ENCODE measurements around the gene SLC35F5.
"Not testable (repeated sequence)": the region's sequence is repeated elsewhere in the genome, so short reads cannot be mapped to it uniquely, and the experiment has no call there.

Gene SLC35F5

DNA sequence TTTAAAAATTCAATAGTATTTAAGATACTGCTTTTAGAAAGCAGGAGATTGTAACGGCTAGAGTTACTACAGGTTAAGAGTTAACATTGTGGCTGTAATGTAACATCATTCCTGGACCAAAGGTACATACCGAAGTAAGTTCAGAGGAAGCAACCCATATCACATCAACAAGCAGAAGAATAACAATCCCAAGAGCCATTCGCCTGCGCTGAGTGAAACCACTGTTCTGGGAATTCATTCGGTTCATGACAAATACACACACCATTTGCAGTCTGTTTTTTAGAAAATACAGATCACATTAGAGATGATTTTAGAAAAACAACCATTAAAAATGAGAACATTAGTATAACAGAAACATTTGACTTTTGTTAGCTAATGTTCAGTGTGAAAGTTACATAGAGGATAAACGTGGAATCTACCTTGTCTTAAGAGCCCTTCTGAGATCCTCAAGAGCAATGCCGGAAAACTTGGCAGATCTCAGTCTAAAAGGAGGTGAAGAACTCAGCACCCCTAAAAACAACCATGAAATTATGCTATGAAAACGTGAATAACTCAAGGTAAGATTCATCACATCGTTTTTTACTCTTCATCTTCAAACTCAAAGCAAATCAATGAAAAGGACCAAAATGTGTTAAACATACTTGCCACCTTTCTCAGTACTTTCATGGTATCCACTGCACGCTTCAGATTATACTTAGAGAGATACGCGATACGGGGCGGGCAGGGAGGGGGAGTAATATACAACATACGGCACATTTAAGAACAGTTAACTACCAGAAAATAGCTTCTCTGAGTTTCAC lies 1.2 kb downstream of the SLC35F5 start:
- DNase-seq, result no peak

DNA sequence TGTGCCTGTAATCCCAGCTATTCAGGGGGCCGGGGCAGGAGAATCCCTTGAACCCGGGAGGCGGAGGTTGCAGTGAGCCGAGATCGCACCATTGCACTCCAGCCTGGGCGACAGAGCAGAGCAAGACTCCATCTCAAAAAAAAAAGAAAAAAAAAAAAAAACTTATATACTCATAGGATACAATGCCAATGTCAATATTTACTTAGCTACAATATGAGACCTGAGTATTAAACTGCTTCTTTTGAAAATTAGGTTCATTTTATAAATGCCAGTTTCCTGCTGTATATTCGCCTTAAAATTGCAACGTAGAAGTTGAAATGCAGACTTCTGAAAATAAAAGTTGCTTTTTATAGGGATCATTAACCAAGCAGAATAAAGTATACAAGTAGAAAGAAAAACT lies 2.3 kb downstream of the SLC35F5 start:
- DNase-seq, result no peak

DNA sequence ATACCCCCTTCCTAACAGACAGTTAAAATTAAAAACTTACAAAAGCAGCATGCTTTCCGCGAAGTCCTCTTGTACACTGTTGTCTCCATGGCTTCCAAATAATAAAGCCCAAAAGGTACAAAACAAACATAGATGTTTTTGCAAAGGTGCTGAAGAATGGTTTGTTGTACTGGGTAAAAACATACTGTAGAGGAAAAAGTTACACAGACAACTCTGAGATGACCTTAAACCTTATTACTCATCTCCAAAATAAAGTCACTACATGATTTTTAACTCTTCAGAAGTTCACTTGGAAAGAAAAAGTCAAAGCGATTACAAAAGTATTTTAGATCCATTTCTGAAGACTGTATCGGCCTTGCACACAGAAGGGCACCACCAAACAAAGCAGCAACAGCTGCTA lies 6.1 kb downstream of the SLC35F5 start:
- DNase-seq, result no peak

DNA sequence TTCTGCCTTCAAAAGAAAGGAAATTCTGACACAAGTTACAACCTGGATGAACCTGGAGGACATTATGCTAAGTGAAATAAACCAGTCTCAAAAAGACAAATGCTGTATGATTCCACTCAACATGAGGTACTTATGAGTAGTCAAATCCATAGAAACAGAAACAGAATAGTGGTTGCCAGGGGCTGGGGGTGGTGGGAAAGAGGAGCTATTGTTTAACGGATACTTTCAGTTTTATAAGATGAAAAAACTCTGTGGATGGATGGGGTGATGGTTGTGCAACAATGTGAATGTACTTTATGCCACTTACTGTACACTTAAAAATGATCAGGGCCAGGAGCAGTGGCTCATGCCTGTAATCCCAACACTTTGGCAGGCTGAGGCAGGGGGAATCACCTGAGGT lies 15.4 kb downstream of the SLC35F5 start:
- DNase-seq, result no peak

DNA sequence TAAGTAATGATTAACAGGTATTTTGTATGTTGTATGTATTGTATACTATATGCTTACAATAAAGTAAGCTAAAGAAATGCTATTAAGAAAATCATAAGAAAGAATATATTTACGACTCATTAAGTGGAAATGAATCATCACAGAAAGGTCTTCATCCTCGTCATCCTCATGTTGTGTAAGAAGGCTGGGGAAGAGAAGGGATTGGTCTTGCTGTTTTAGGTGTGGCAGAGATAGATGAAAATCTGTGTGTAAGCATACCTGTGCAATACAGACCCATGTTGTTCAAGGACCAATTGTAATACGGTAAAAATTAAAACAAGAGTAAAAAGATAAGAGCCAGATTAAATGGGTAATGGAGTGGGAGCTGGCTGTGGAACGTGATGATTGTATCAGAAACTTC lies 16.6 kb downstream of the SLC35F5 start:
- no peak for DNase-seq

DNA sequence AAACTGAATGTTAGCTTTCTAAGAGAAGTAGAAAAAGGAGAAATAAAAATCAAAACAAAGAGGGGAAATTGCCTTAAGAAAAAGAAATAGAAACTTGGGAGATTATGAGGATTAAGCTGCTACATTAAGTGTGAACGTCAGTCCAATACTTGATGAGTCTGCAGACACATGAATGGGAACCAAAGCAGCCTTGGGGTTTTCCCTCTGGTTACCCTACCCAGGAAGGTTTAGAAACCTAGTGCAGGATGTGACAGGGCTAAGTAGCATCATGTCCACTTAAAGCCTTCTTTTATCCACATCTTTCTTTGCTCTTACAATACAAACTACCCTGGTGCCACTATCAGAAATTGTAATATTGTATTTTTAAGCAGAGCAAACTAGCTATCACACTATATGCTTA lies 22.3 kb downstream of the SLC35F5 start:
- no peak for DNase-seq

DNA sequence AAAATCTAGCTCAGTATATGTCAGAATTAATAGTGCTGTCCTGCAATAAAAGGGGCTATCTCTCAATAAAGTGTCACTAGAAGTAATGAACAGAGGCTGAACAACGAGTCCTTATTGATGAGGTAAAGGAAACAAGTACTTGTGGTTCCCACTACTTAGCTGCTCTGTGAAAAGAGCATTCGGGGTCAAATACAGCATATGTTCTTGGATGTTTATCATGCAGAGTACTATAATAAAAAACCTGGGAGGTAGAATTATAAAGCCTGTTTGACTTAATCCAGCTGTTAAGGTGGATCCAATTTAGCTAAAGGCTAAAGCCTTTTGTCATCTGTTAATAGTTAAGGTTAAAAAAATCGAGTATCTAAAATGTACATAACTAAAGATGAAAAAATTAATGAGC lies 32.4 kb downstream of the SLC35F5 start:
- DNase-seq, result no peak

DNA sequence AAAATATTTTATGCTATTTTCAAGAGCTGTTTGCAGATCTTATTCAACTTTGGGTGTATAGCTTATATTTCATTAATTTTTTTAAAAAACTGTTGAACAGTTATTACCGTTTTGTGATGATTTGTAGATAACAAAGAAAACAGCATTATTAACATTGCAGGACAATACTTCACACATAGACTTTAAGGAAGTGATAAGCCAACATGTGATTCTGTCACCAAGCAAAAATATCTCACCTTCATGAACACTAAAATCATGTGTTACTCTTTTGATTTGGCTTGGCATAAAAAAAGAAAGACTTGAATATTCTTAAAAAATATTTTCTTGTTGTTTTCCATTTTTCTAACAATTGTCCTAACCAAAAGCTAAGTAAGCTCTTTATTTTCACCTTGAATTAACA lies 33.0 kb downstream of the SLC35F5 start:
- no peak for DNase-seq

DNA sequence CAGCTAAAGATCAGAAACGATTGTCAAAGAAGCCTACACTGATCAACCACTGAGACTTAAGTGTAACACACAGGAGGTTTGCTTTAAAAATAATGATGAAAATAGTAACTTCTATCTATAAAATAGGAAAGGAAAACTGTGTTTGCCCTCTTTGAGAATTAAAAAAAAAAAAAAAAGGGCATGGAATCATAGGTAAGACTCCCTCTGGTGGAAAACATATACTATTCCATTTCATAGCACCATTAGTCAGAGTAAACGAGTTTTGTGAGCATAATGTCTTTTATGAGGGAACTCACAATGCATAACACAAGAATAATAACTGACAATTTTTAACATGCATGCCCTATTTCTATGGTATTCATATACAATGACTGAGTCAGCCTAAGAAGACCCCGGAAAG lies 36.3 kb downstream of the SLC35F5 start:
- no peak for DNase-seq

DNA sequence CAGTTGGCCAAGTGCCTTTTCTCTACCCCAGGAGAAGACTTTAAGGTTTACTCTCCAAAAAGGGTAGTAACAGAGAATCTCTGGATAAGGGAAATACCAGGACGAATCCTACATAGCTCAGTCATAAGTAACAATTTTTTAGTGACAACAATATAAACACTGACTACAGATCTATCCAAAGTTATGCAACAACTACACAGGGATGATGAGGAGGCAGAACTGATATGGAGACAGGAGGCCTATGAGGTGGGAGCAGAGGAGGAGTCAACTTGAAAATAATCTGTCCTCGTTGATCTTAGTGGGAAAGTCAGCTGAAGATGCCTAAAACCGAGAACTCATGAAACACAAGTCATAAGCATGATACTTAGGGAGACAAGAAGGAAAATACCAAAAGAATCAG lies 40.2 kb downstream of the SLC35F5 start:
- no peak for DNase-seq

DNA sequence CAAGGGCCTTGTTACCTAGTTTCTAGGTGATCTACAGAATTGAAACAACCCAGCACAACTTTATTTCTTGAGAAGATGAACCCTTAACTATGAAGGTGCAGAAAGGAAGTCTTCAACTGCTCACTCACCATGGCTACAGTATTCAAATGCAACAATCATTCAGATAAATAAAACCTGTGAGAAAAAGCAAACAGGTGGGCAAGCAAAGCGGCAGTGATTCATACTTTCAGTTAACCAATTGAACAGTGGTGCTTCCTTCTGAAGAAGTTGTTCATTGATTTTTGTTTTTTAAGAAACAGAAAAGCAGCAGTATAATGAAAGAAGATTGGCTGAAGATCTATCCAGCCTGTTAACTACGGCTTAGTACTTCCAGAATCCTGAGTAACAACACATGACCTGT lies 43.5 kb downstream of the SLC35F5 start:
- DNase-seq, result no peak

DNA sequence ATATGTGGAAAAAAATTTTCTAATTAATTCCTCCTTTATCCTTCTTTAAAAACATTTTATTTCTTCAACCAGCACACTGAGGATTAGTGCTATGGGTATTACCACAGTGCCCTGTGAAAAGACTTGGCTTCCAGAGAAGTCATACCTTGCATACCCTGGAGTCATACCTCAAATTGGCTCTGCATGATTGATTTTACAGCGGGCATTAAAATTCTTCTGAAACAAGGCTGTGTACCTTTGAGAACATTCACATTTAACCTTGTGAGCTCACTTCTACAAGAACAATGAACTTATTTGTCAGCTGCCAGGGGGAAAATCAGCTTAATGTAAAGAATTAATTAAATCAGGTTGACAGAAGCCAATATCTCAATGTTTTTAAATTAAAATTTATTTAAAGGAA lies 44.6 kb downstream of the SLC35F5 start:
- no peak for DNase-seq

DNA sequence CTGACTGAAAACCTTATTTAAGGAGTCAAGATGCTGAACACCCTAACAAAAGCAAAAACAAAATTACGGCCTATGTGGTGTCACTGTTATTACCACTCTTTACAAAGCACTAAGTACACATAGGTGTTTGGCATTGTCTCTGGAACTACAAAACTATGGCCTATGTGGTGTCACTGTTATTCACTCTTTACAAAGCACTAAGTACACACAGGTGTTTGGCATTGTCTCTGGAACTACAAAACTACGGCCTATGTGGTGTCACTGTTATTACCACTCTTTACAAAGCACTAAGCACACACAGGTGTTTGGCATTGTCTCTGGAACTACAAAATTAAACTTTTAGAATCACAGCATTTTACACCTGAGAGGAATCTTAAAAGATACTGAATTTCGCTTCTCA lies 47.4 kb downstream of the SLC35F5 start:
- no peak for DNase-seq

DNA sequence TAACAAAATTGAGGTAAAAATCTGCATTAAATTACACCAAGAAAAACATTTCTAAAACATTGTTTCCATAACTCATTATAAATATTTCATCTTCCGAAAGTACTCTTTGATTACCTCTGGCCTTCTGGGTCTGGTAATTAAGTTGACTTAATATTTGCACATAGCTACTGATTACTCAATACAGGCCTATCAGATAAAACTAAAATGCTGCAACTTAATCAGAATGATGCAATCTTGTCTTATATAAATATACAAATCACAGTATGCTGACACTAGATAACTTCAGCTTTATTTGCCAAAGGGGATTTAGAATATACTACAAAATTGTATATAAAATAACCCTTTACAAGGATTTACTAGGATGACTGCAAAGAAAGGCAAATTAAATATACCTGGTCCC lies 49.3 kb downstream of the SLC35F5 start:
- DNase-seq, result no peak

DNA sequence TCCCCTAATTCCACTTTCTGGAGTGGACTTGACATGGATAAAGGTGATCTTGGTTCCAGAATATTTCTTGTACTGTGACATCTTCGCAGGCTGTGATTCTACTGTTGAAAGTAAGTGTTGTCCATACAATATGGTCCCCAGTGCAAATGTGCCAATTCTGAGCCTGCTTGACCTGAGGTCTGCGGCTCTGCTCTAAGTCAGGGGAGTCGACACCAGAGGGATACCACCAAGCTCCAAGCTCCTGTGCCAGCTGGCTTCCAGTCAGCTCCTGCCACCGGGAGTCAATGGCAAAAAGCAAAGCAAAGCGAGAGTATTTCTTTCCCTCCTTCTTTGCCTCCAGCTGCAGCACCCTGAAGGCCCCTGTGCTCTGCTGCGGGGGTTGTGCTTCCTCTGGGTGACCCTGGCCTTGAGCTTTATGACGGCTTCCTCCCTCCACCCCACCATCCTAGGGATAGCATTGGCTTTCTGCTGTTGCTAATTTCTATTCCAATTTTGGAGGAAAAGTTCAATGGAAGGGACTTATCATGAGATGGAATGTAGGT lies 50.4 kb downstream of the SLC35F5 start:
- DNase-seq, result no peak

DNA sequence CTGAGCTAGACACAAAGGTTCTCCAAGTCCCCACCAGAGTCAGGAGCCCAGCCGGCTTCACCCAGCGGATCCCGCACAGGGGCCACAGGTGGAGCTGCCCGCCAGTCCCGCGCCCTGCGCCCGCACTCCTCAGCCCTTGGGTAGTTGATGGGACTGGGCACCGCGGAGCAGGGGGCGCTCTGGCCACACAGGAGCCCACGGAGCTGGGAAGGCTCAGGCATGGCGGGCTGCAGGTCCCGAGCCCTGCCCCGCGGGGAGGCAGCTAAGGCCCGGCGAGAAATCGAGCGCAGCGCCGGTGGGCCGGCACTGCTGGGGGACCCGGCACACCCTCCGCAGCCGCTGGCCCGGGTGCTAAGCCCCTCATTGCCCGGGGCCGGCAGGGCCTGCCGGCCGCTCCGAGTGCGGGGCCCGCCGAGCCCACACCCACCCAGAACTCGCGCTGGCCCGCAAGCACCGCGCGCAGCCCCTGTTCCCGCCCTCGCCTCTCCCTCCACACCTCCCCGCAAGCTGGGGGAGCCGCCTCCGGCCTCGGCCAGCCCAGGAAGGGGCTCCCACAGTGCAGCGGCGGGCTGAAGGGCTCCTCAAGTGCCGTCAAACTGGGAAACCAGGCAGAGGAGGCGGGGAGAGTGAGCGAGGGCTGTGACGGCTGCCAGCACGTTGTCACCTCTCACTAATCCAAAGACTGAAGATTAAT lies 52.0 kb downstream of the SLC35F5 start:
- DNase-seq, result not testable (repeated sequence)

DNA sequence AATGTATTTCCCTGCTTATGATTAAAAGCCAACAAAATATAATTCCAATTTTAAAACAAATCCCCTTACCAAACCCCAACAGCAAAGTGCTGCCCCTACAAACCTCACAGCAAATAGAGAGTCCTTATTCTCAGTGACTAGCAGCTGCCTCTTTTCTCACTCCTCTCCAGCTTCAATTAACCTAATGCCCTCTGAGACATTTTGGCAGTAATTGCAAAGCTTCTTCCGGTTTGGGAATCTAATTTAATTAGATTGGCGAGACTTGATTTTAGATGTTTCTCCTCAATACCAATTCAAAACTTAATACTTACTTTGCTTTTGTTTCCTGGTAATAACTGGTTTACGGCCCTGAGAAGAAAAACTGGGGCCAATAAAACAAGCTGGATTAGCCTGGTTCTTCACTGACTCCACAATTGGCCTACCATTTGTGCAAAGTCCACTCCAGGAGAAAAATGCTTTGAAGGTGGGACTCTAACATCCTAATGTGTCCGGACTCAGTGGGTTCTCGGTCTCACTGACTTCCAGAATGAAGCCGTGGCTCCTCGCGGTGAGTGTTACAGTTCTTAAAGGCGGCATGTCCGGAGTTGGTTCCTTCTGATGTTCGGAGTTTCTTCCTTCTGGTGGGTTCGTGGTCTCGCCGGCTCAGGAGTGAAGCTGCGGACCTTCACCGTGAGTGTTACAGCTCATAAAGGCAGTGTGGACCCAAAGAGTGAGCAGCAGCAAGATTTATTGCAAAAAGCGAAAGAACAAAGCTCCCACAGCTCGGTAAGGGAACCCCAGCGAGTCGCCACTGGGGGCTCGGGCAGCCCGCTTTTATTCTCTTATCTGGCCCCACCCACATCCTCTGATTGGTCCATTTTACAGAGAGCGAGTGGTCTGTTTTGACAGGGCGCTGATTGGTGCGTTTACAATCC lies 52.8 kb downstream of the SLC35F5 start:
- DNase-seq, result no peak

DNA sequence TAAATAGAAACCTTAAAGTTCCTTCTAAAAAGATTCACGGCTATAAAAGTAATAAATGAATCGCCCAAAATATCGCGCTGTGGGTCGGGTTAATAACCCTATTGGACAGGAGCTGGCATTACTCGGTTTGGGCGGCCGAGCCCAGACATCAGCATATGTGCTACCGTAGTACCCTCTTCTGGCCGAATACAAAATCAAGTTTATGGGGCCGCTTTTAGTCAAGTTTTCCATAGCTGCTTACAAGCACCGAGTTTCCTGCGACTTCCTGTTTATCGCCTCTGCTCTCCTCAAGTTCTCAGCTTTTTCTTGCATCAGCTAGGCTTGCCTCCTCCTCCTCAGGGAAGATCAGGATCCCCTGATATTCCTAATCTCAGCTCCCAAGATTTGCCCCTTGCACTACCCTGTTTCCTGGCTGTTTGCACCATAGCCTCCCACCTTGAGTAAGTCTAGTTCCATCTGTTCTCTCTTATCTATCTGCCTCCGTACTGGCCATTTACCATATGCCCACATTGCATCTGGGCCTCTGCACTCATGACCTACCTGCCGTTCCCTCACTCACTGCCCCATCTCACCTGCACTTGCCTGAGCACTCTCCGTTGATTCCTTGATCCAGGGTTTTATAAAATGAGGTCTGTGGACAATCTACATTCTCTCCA lies 56.1 kb downstream of the SLC35F5 start:
- no peak for DNase-seq

DNA sequence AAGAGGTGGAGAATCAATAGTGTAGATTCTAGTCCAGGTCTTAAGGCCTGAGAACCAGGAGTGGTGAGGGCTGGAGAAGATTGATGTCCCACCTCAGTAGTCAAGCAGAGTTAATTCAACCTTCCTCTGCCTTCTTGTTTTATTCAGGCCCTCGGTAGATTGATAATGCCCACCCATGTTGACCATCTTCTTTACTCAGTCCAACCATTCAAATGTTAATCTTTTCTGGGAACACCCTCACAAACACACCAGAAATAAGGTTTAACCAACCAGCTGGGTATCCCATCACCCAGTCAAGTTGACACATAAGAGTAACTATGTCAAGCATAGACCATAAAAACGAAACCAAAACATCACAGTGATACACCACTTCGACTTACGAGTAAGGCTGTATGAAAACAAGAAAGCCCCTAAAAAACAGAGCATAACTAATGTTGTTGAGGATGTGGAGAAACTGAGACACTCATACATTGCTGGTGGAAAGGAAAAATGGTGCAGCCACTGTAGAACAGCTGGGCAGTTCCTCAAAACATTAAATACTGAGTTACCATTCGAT lies 57.5 kb downstream of the SLC35F5 start:
- no peak for DNase-seq

DNA sequence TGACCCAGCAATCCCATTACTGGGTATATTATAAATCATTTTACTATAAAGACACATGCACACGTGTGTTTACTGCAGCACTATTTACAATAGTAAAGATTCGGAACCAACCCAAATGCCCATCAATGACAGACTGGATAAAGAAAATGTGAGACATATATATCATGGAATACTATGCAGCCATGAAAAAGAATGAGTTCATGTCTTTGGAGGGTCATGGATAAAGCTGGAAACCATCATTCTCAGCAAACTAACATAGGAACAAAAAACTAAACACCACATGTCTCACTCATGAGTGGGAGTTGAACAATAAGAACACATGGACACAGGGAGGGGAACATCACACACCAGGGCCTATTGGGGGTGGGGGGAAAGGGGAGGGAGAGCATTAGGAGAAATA lies 58.2 kb downstream of the SLC35F5 start:
- not testable (repeated sequence) for DNase-seq

DNA sequence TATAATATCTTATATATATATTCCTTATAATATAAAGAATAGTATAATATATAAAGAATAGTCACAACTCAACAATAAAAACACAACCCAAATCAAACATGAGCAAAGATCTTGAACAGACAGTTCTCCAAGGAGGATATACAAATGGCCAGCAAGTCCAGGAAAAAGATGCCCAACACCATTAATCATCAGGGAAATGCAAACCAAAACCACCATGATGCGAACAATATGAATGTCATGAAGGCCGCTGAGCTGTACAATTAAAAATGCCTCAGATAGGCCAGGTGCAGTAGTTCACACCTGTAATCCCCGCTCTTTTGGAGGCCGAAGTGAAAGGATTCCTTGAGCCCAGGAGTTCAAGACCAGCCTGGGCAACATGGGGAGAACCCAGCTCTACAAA lies 58.9 kb downstream of the SLC35F5 start:
- DNase-seq, result no peak

DNA sequence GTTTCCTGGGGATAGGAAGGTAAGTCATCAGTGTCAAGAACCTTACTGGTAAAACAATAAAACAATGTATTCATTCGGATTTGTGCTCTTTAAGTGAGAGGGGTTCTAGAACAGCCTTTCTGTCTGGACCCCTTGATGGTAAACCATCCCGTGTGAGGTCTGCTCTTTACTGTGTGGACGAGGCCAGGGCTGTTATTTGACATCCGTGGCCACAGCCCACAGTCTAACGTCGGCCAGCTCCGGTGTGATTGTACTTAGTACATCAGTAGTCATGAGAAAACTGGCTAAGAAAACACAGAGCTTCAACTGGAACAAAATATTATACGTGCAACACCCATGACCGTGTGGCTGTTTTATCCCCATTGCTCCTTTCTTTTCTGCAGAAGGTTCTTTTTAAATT lies 62.0 kb downstream of the SLC35F5 start:
- DNase-seq, result no peak
